GM12865 (cell line): ENCODE measurements around the gene BRSK2.

Experiments used
- DNase-seq: peaks from one replicate; pipeline ENCODE4 v3.0.0; 2010; ENCODE audit warnings: low read depth
- H3K4me3 ChIP-seq: 2 replicates; pipeline ENCODE4 v1.5.1; 2011; ENCODE audit warnings: mild to moderate bottlenecking, low read depth, low read length, control low read depth
- TF ChIP-seq, protein P1 (sequence below): IDR thresholded peaks from 2 replicates; pipeline ENCODE4 v1.5.1; 2011; ENCODE audit warnings: low read length, control low read depth, low read depth, inconsistent platforms; ENCODE audit not compliant: insufficient read depth; ENCODE audit errors: missing control alignments

Gene BRSK2

DNA sequence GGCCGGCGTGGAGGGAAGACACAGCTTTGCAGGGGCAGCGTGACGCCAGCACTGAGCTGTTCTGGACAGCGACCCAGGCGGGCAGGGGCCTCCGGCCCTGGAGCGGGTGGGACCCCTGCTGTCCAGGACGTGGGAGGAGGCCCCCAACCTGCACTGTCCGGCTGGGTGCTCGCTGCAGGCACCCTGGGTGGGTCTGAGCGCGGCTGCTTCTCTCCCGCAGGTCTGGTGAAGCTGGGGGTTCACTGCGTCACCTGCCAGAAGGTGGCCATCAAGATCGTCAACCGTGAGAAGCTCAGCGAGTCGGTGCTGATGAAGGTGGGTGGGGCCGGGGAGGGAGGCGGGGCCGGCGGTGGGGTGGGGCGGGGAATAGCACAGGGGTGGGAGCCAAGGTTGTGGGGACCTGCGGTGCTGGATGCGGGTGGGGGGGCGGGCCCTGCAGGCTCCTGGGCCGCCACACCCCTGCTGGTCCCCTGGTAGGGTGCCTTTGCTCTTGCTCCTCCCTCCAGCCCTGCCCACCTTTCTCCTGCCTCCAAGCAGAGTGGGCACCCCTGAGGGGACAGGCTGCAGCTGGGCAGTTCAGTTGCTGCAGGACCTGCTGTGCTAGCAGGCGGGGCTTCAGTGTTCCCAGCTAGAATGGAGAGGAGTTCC is 46.2 kb downstream of the BRSK2 start:
- peak; percentile 33 for DNase-seq
- TF ChIP-seq, protein P1, sequence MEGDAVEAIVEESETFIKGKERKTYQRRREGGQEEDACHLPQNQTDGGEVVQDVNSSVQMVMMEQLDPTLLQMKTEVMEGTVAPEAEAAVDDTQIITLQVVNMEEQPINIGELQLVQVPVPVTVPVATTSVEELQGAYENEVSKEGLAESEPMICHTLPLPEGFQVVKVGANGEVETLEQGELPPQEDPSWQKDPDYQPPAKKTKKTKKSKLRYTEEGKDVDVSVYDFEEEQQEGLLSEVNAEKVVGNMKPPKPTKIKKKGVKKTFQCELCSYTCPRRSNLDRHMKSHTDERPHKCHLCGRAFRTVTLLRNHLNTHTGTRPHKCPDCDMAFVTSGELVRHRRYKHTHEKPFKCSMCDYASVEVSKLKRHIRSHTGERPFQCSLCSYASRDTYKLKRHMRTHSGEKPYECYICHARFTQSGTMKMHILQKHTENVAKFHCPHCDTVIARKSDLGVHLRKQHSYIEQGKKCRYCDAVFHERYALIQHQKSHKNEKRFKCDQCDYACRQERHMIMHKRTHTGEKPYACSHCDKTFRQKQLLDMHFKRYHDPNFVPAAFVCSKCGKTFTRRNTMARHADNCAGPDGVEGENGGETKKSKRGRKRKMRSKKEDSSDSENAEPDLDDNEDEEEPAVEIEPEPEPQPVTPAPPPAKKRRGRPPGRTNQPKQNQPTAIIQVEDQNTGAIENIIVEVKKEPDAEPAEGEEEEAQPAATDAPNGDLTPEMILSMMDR, result no peak
- no peak overlapping the region for H3K4me3 ChIP-seq

DNA sequence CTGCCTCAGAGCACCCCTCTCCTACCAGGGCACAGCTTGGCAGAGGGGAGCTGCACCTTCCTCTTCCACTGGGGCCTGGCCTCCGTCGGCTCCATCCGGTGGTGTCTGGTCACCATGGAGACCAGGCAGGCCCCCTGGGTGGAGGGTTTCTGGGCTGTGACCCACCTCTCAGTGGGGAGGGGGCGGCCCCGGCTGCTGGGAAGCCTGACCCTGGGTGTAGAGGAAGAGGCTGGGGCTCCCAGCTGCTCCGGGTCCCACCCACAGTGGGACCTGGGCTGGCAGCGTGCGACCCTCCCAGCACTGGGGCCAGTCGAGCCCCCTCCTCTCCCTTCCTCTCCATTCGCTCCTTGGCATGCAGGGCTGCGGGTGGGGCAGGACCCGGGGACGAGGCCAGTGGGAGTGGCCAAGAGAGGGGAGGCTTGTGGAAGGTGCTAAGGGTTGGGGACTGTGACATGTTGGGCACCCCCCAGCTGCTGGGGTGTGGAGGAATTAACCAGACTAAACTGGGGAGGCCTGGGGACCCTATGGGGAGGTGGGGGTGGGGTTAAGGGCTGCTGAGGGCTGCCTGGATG is 46.8 kb downstream of the BRSK2 start:
- DNase-seq, result no peak
- TF ChIP-seq, protein P1, result no peak
- no peak overlapping the region for H3K4me3 ChIP-seq

DNA sequence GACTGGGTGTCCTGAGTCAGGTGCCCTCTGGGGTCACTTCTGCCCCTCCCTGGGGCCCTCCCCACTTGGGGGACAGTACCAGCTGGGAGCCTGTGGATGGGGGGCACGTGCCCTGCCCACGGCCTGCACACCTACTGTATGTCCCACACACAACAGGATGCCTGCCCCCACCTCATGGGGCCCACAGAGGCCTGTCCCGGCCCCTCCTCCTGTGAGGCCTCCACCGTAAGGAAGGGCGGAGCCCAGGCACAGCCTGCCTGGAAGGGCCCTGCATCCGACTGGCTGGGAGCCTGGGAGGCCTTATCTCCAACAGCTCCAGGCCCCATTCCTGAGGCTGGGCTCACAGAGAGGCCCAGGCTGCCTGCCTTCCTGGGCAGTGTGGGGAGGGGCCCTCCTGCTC is 47.8 kb downstream of the BRSK2 start:
- no peak for DNase-seq
- H3K4me3 ChIP-seq, result no peak overlapping the region
- TF ChIP-seq, protein P1, result no peak

DNA sequence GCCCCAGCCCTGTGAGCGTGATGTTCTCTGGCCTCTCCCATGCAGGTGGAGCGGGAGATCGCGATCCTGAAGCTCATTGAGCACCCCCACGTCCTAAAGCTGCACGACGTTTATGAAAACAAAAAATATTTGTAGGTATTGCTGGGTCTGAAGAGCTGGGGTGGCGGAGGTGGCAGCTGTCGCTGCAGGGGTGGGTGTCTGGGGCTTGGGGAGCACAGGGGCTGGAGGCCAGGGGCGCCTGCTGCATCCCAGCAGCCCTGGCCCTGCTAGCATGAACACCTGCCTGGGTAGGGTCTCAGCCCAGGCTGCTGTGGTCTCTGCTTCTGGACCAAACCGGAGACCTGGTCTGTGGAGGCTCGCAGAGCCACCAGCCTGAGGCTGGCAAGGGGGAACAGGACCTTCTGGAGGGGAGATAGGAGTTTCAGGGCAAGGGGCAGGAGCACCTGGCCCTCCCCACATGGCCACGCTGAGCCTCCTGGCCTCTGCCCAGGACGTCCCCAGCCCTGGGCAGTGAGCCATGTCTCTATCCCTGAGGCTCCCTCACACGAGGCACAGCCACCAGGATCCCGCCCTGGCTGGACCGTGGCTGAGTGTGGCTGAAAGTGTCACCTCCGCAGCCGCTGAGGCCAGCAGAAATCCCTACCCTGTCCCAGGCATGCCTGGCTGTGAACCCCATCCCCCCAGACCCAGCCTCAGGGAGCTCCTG is 48.7 kb downstream of the BRSK2 start:
- H3K4me3 ChIP-seq, result no peak overlapping the region
- no peak for DNase-seq
- TF ChIP-seq, protein P1, result no peak

DNA sequence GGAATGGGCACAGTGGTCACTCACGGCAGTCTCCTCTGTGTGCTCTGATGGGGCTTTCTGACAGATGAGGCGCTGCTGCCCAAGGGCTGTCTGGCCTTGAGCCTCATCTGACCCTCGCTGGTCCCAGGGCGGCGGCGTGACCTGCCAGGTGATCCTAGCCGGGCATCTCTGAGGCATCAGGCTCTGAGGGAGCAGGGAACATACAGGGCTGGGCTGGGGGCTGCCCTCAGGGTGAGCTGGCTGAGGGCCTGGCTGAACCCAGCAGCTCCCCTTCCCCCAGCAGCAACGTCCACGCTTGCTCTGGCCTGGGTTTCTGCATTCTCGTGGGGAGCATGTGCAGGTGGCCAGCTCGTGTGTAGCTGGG is 49.2 kb downstream of the BRSK2 start:
- no peak for DNase-seq
- H3K4me3 ChIP-seq, result no peak overlapping the region
- TF ChIP-seq, protein P1, result no peak

DNA sequence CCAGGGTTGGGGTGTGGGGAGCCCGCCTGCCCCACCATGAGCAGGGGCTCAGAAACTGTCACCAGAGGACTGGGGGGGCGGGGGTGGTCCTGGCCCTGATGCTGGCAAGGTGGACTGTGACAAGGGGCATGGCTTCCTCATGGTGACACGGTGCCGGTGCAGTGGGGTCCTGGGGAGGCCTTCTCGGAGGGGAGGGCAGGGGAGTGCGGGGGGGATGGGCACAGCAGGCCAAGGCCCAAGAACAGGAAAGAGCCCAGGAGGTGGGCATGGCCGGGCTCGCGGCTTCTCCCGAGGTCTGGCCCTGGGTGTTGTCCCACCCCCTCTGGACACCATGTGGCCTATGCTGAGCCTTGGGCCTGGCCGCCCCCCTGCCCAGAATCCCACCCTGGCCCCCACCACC is 49.6 kb downstream of the BRSK2 start:
- no peak overlapping the region for H3K4me3 ChIP-seq
- TF ChIP-seq, protein P1, result no peak
- no peak for DNase-seq
